Lung (tissue), 12 donors: Measurements from ENCODE around the gene UVSSA. TPM values are rescaled to one million over a fixed set of nuclear protein-coding genes. Genes with fewer than 3 reads are reported as not detected.
"Not testable (repeated sequence)": the region's sequence is repeated elsewhere in the genome, so short reads cannot be mapped to it uniquely, and the experiment has no call there.

Source experiments
- ATAC-seq: fragments of 200-7000 bp; cut with Tn5 transposase; one replicate; pipeline ENCODE4 v1.9.1; 2020; ENCODE audit warnings: moderate number of reproducible peaks; ENCODE audit not compliant: insufficient read depth, low FRiP score
- DNase-seq, 3 donors: peaks; one replicate each; pipeline ENCODE4 v3.0.0-alpha.2; 2013 to 2017
- H3K27ac ChIP-seq, 2 donors: one replicate each; pipeline ENCODE4 v1.5.1; 2013; ENCODE audit warnings: mild to moderate bottlenecking in 2 of 2, moderate library complexity in 2 of 2, control low read depth in 1 of 2, inconsistent platforms in 1 of 2, low read depth in 1 of 2, low read length in 1 of 2
- H3K27me3 ChIP-seq, 3 donors: one replicate each; pipeline ENCODE4 v1.5.1; 2013; ENCODE audit warnings: low read length in 2 of 3; ENCODE audit not compliant: control insufficient read depth in 3 of 3, insufficient read depth in 3 of 3
- H3K36me3 ChIP-seq, 4 donors: one replicate each; pipeline ENCODE4 v1.5.1; 2013; ENCODE audit warnings: low read length in 4 of 4, mild to moderate bottlenecking in 1 of 4, moderate library complexity in 1 of 4; ENCODE audit not compliant: control insufficient read depth in 4 of 4, insufficient read depth in 4 of 4
- H3K4me1 ChIP-seq, 5 donors: one replicate each; pipeline ENCODE4 v1.5.1; 2013; ENCODE audit warnings: low read length in 5 of 5, mild to moderate bottlenecking in 2 of 5, moderate library complexity in 1 of 5; ENCODE audit not compliant: control insufficient read depth in 5 of 5, insufficient read depth in 5 of 5
- H3K4me3 ChIP-seq: one replicate; pipeline ENCODE4 v1.5.1; 2013; ENCODE audit warnings: mild to moderate bottlenecking, control low read depth, moderate library complexity
- H3K9ac ChIP-seq, 2 donors: one replicate each; pipeline ENCODE4 v1.5.1; 2013; ENCODE audit warnings: low read length in 2 of 2, control low read depth in 1 of 2; ENCODE audit not compliant: insufficient read depth in 1 of 2
- H3K9me3 ChIP-seq, 4 donors: one replicate each; pipeline ENCODE4 v1.5.1; 2013; ENCODE audit warnings: low read length in 3 of 4, mild to moderate bottlenecking in 1 of 4, moderate library complexity in 1 of 4; ENCODE audit not compliant: control insufficient read depth in 4 of 4, insufficient read depth in 3 of 4
- CTCF ChIP-seq: IDR thresholded peaks from 2 replicates; pipeline ENCODE4 v1.5.1; 2012; ENCODE audit warnings: mild to moderate bottlenecking; ENCODE audit errors: control extremely low read depth, extremely low read depth
- WGBS, 2 donors: extraction: QIAGEN DNeasy Blood & Tissue Kit; methylation state at CpG; one replicate each; pipeline ENCODE4 v1.1.7; 2013; 5-methylcytosine and 5-hydroxymethylcytosine counted together
- polyA plus RNA-seq, 2 donors: library from polyadenylated mRNA; stranded (reverse); fragments of 200-250 nt; gene quantifications; one replicate each; pipeline ENCODE4 v1.2.1, GENCODE V29; 2013
- total RNA-seq, 2 donors: library from RNA; depleted of rRNA in 1 of 2; stranded (reverse); fragments of >200 nt in 1 of 2; gene quantifications; one replicate each; pipeline ENCODE4 v1.2.1, GENCODE V29; 2014 to 2021
- donor health status: control.
- donor health status: control.
- donor health status: Bipolar disorder and iron deficiency.
- donor health status: healthy.
- donor health status: DM: yes; HTN: yes; CAD: no.

UVSSA gene
- total and polyA plus RNA-seq, 4 donors = 9.8 to 50.9 (median 17.7) TPM

- Histone ChIP-seq H3K36me3 (peaks cover 7 to 14% (median 9%) of the 10 kb centered on the region in 4 donors), H3K9me3 (peaks cover 0 to 14% (median 5%) of the 10 kb centered on the region in 4 donors)
- not testable (repeated sequence) for DNase-seq, H3K27ac ChIP-seq, H3K4me1 ChIP-seq, H3K9ac ChIP-seq, ATAC-seq, H3K27me3 ChIP-seq, H3K4me3 ChIP-seq
- 98 to 99% methylated on average over 26 of the region's 26 CpGs for WGBS, 2 donors
These were observed 48.4 kb downstream of the UVSSA start for GRCh38 chr4:1395389-1395820.

GRCh38 chr4:1395941-1396805, 49.2 kb downstream of the UVSSA start:
- DNase-seq = no peak
- H3K9ac ChIP-seq = no peak overlapping the region
- no peaks in the 10 kb centered on the region for H3K4me1 ChIP-seq
- peaks cover 7 to 14% (median 9%) of the 10 kb centered on the region in 4 donors for H3K36me3 ChIP-seq
- peaks cover 0 to 12% (median 4%) of the 10 kb centered on the region in 3 donors for H3K27me3 ChIP-seq
- H3K9me3 ChIP-seq = peaks cover 0 to 14% (median 3%) of the 10 kb centered on the region in 4 donors
- TF ChIP-seq CTCF = no peak
- no peak for ATAC-seq
- no peak overlapping the region for H3K4me3 ChIP-seq
- 89 to 93% methylated on average over 12 of the region's 13 CpGs for WGBS, 2 donors
- no peak overlapping the region for H3K27ac ChIP-seq

- TF ChIP-seq CTCF = no peak
- Histone ChIP-seq H3K9me3 (peaks cover 0 to 14% (median under 1%) of the 10 kb centered on the region in 4 donors), H3K4me1 (no peaks in the 10 kb centered on the region), H3K27ac (no peak overlapping the region), H3K27me3 (peaks cover 1 to 19% (median 9%) of the 10 kb centered on the region in 3 donors), H3K4me3 (no peak overlapping the region), H3K36me3 (peaks cover 7 to 14% (median 9%) of the 10 kb centered on the region in 4 donors), H3K9ac (no peak overlapping the region)
- ATAC-seq (no peak), DNase-seq (no peak)
- WGBS, 2 donors = 97 to 98% methylated on average over 11 of the region's 11 CpGs
These were observed 49.9 kb downstream of the UVSSA start for GRCh38 chr4:1396806-1397455.
